ENCODE data around the gene LHFPL3.
A peak's percentile ranks its signal among the peaks of the same experiment; 100 is the strongest.

Gene LHFPL3

DNA sequence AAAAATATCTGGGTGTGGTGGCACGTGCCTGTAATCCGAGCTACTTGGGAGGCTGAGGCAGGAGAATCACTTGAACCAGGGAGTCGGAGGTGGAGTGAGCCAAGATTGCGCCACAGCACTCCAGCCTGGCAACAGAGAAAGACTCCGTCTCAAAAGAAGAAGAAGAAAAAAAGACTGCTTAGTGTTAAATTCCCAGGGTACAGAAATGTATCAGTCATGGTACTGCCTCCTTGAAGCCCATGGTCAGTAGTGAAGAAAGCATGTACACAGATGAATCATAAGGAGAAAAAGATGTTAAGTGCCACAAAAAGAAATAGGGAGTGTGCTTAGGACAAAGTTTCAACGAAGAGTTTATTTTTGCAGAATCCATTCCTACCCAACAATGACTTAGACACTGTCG is 623.1 kb downstream of the LHFPL3 start:
- peaks cover 0 to 5% (median 0%) of the 10 kb centered on the region in 11 experiments; a peak in 2 of 22 replicates for H4K20me1 ChIP-seq
- peak overlapping the region in 2 of 11 experiments; percentile 60 to 68; a peak in 2 of 22 replicates for H3K9ac ChIP-seq
- peak overlapping the region in 9 of 11 experiments; percentile 3 to 75 (median 53); a peak in 13 of 22 replicates for H3K27ac ChIP-seq
- peak in 4 of 11 experiments; percentile 12 to 48 (median 22); a peak in 2 of 22 replicates for TF ChIP-seq Cebpa-rat (IDR thresholded peaks at IDR 0.05)
- peaks cover 0 to 23% (median 11%) of the 10 kb centered on the region in 11 experiments; a peak in 10 of 22 replicates for H3K9me3 ChIP-seq (replicated peaks in 1 of 11)
- peaks cover 85 to 100% (median 95%) of the 10 kb centered on the region in 10 experiments for H3K4me1 ChIP-seq
- H3K4me2 ChIP-seq, result peak overlapping the region; percentile 61 to 94 (median 82); a peak in 20 of 22 replicates
- no peaks in the 10 kb centered on the region for H3K27me3 ChIP-seq
- H3K36me3 ChIP-seq, result peaks cover 19 to 77% (median 56%) of the 10 kb centered on the region in 11 experiments; a peak in 20 of 22 replicates
- no peak overlapping the region; a peak in 1 of 20 replicates for H3K4me3 ChIP-seq

DNA sequence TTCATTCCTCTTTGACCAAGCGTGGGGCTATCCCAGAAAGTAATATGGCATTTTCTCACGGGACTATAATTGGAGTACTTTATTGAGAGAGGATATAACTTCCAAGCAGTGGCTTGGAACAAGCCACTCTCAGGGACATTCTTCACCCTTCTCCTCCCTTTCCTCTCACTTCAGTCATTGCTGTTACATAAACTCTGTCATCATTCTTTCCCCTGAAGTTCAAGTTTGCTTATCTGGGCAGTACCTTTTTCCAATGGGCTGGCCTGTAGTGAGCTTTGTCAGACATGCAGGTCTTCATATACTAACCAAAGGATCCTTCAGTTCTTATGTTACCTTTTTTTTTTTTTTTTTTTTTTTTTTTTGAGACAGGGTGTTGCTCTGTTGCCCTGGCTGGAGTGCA is 626.9 kb downstream of the LHFPL3 start:
- Histone ChIP-seq H3K4me3 (no peak overlapping the region), H3K9me3 (replicated peaks in 1 of 11) (peaks cover 0 to 33% (median 16%) of the 10 kb centered on the region in 11 experiments; a peak in 15 of 22 replicates), H4K20me1 (peaks cover 0 to 5% (median 0%) of the 10 kb centered on the region in 11 experiments; a peak in 2 of 22 replicates), H3K4me1 (peaks cover 72 to 99% (median 93%) of the 10 kb centered on the region in 10 experiments), H3K36me3 (peaks cover 27 to 65% (median 41%) of the 10 kb centered on the region in 11 experiments; a peak in 21 of 22 replicates), H3K9ac (0 out of 22 replicates have a peak overlapping the region, but pooled peaks of 2 of the 11 experiments have one; percentile 67 to 74), H3K27me3 (no peaks in the 10 kb centered on the region), H3K27ac (peak overlapping the region in 10 of 11 experiments; percentile 75 to 99 (median 91); a peak in 15 of 22 replicates), H3K4me2 (peak overlapping the region; percentile 65 to 87 (median 83))
- no peak for TF ChIP-seq Cebpa-rat (IDR thresholded peaks at IDR 0.05)
